Left kidney (tissue), 2 donors: Measurements from ENCODE around the gene KIF17. TPM values are rescaled to one million over a fixed set of nuclear protein-coding genes. Genes with fewer than 3 reads are reported as not detected.
"Not testable (repeated sequence)": the region's sequence is repeated elsewhere in the genome, so short reads cannot be mapped to it uniquely, and the experiment has no call there.

Experiments
- DNase-seq: peaks from one replicate; pipeline ENCODE4 v3.0.0-alpha.2; 2013
- polyA plus RNA-seq: library from polyadenylated mRNA; unstranded; fragments of 120-200 nt; gene quantifications from one replicate; pipeline ENCODE4 v1.2.1, GENCODE V29; 2013; ENCODE audit not compliant: insufficient read length

The KIF17 gene
- polyA plus RNA-seq, 1 donor, result 4.3 TPM

- no peak for DNase-seq
Observed at GRCh38 chr1:20727746-20728316, 10.0 kb upstream of the KIF17 start.

GRCh38 chr1:20726932-20727745 is 9.3 kb upstream of the KIF17 start:
- no peak for DNase-seq

- no peak for DNase-seq
Observed at GRCh38 chr1:20726118-20726911, 8.5 kb upstream of the KIF17 start.

- no peak for DNase-seq
Observed at GRCh38 chr1:20725189-20726117, 7.6 kb upstream of the KIF17 start.

- DNase-seq, result no peak
Observed at GRCh38 chr1:20724364-20725188, 6.8 kb upstream of the KIF17 start.

- DNase-seq, result no peak
Observed at GRCh38 chr1:20723537-20724363, 5.9 kb upstream of the KIF17 start.

- no peak for DNase-seq
Observed at GRCh38 chr1:20723159-20723536, 5.3 kb upstream of the KIF17 start.

- no peak for DNase-seq
Observed at GRCh38 chr1:20721117-20722061, 3.6 kb upstream of the KIF17 start.

- no peak for DNase-seq
Observed at GRCh38 chr1:20720631-20721091, 2.9 kb upstream of the KIF17 start.

GRCh38 chr1:20719871-20720620 is 2.2 kb upstream of the KIF17 start:
- no peak for DNase-seq

GRCh38 chr1:20719261-20719660 is 1.5 kb upstream of the KIF17 start:
- no peak for DNase-seq

- not testable (repeated sequence) for DNase-seq
Observed at GRCh38 chr1:20718343-20718882, 606 bp upstream of the KIF17 start.

- no peak for DNase-seq
Observed at GRCh38 chr1:20716232-20716631, 1.6 kb downstream of the KIF17 start.

GRCh38 chr1:20715406-20715805 is 2.4 kb downstream of the KIF17 start:
- DNase-seq, result no peak

- DNase-seq, result no peak
Observed at GRCh38 chr1:20713440-20713839, 4.4 kb downstream of the KIF17 start.

GRCh38 chr1:20712215-20712577 is 5.6 kb downstream of the KIF17 start:
- no peak for DNase-seq

GRCh38 chr1:20711285-20712214 is 6.3 kb downstream of the KIF17 start:
- no peak for DNase-seq
